ENCODE results near the gene SORBS1.

SORBS1 gene

GRCh38 chr10:95600158-95600557, 39.0 kb upstream of the SORBS1 start:
- TF ChIP-seq CTCF (IDR thresholded peaks at IDR 0.05; ENCODE audit: insufficient read depth, low read length) (no peak), POLR2AphosphoS5 (IDR thresholded peaks at IDR 0.05; ENCODE audit: low read depth) (no peak), REST (IDR thresholded peaks at IDR 0.05; ENCODE audit: insufficient replicate concordance, low read depth) (no peak), GABPA (IDR thresholded peaks at IDR 0.05; ENCODE audit: low read depth) (no peak), SPI1 (IDR thresholded peaks at IDR 0.05; ENCODE audit: borderline replicate concordance, low read depth) (no peak)
- no peak for DNase-seq (ENCODE audit: low read depth in 1 of 2, low spot score in 1 of 2)
- H3K4me3 ChIP-seq (replicated peaks; ENCODE audit: insufficient read depth, low read length), result no peak overlapping the region
- H3K27ac ChIP-seq (replicated peaks), result no peak overlapping the region
- no peaks in the 10 kb centered on the region for H3K27me3 ChIP-seq (ENCODE audit: insufficient read depth, poor library complexity, severe bottlenecking)

- no peak overlapping the region for H3K27ac ChIP-seq (replicated peaks)
- no peak for DNase-seq (ENCODE audit: low read depth in 1 of 2, low spot score in 1 of 2)
- no peaks in the 10 kb centered on the region for H3K27me3 ChIP-seq (ENCODE audit: insufficient read depth, poor library complexity, severe bottlenecking)
- TF ChIP-seq REST (IDR thresholded peaks at IDR 0.05; ENCODE audit: insufficient replicate concordance, low read depth), result no peak
- TF ChIP-seq POLR2AphosphoS5 (IDR thresholded peaks at IDR 0.05; ENCODE audit: low read depth), result no peak
- TF ChIP-seq GABPA (IDR thresholded peaks at IDR 0.05; ENCODE audit: low read depth), result no peak
- TF ChIP-seq SPI1 (IDR thresholded peaks at IDR 0.05; ENCODE audit: borderline replicate concordance, low read depth), result no peak
- no peak for TF ChIP-seq CTCF (IDR thresholded peaks at IDR 0.05; ENCODE audit: insufficient read depth, low read length)
- H3K4me3 ChIP-seq (replicated peaks; ENCODE audit: insufficient read depth, low read length), result no peak overlapping the region
Observed at GRCh38 chr10:95597788-95598187, 36.6 kb upstream of the SORBS1 start.

- peaks cover 6% of the 10 kb centered on the region for H3K27me3 ChIP-seq (ENCODE audit: insufficient read depth, poor library complexity, severe bottlenecking)
- DNase-seq (ENCODE audit: low read depth in 1 of 2, low spot score in 1 of 2), result no peak
- H3K27ac ChIP-seq (replicated peaks), result no peak overlapping the region
- H3K4me3 ChIP-seq (replicated peaks; ENCODE audit: insufficient read depth, low read length), result no peak overlapping the region
- TF ChIP-seq SPI1 (IDR thresholded peaks at IDR 0.05; ENCODE audit: borderline replicate concordance, low read depth) (no peak), REST (IDR thresholded peaks at IDR 0.05; ENCODE audit: insufficient replicate concordance, low read depth) (no peak), POLR2AphosphoS5 (IDR thresholded peaks at IDR 0.05; ENCODE audit: low read depth) (no peak), CTCF (IDR thresholded peaks at IDR 0.05; ENCODE audit: insufficient read depth, low read length) (no peak), GABPA (IDR thresholded peaks at IDR 0.05; ENCODE audit: low read depth) (no peak)
Observed at GRCh38 chr10:95588025-95588424, 26.9 kb upstream of the SORBS1 start.
